Fibroblast of the aortic adventitia (primary cell): ENCODE measurements around the gene SUSD4. TPM values are rescaled to one million over a fixed set of nuclear protein-coding genes. Genes with fewer than 3 reads are reported as not detected.

Source experiments
- DNase-seq: peaks from one replicate; pipeline ENCODE4 v3.0.0-alpha.2; 2010; ENCODE audit warnings: low read depth
- H3K4me3 ChIP-seq: 2 replicates; pipeline ENCODE4 v1.5.1; 2011; ENCODE audit warnings: low read depth, mild to moderate bottlenecking, control low read depth, low read length, moderate library complexity
- total RNA-seq: library from RNA; depleted of rRNA; stranded (reverse); fragments of >200 nt; gene quantifications from 2 replicates; pipeline ENCODE4 v1.2.3, GENCODE V29; 2012; ENCODE audit warnings: low replicate concordance
- TF ChIP-seq, protein P1 (sequence below): IDR thresholded peaks from 2 replicates; pipeline ENCODE4 v1.5.1; 2011; ENCODE audit warnings: mild to moderate bottlenecking, low read length, control low read depth, inconsistent platforms; ENCODE audit not compliant: insufficient read depth

The SUSD4 gene
- total RNA-seq, 1 donor, result 0.18 TPM

DNA sequence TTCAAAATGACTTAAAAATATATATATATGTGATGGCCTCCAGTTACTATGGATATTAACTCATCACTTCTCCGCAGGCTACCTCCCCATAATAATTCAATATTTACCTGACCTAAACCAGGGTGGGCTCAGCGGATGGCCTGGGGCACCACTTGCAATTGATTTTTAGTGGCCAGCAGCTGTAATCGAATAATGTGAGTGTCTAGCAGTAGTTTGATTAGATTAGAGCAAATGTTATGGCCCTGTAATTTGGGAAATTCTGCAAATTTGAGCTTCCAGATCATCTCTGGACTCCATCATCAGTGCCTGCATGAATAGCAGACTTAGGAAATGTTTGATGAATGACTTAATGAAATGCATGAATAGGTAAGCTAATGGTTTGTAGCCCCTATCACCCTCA, 14.7 kb downstream of the SUSD4 start:
- TF ChIP-seq, protein P1, sequence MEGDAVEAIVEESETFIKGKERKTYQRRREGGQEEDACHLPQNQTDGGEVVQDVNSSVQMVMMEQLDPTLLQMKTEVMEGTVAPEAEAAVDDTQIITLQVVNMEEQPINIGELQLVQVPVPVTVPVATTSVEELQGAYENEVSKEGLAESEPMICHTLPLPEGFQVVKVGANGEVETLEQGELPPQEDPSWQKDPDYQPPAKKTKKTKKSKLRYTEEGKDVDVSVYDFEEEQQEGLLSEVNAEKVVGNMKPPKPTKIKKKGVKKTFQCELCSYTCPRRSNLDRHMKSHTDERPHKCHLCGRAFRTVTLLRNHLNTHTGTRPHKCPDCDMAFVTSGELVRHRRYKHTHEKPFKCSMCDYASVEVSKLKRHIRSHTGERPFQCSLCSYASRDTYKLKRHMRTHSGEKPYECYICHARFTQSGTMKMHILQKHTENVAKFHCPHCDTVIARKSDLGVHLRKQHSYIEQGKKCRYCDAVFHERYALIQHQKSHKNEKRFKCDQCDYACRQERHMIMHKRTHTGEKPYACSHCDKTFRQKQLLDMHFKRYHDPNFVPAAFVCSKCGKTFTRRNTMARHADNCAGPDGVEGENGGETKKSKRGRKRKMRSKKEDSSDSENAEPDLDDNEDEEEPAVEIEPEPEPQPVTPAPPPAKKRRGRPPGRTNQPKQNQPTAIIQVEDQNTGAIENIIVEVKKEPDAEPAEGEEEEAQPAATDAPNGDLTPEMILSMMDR, result no peak
- no peak overlapping the region for H3K4me3 ChIP-seq
- DNase-seq, result no peak

DNA sequence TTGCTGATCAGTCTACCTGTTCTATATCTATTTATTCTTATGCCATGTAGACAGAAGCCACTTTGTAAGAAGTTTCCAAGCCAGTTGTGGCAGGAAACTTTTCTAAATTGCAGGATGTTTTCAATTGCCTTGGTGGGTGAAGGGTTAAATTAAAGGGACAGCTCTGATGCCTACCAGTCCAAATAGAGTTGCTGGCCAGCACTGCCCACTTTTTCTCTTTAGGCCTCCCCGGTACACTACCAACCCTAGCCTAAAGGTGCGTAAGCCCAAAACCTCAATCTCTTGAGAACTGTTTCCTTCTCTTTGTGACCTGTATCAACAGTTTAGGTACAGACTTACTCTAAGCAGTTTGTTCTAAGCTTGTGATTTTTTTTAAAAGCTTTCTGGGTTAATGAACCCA, 15.5 kb downstream of the SUSD4 start:
- DNase-seq, result no peak
- TF ChIP-seq, protein P1, result no peak

DNA sequence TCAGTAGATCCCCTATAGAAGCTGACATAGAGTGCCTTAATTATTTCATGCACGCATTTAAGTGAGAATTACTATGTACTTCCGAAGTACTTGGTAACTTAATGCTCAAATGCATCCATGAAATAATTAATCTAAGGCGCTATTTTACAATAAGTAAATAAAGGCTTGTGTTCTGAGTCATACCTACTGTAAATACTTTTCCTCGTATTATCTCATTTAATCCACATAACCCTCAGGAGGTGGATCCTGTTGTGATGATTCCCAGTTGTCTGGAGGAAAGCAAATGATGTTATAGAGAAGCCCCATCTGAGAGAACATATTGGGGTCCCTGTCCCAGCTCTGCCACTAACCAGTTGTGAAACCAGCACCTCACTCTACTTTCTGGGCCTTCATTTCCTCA, 16.4 kb downstream of the SUSD4 start:
- DNase-seq, result no peak
- TF ChIP-seq, protein P1, result no peak
- H3K4me3 ChIP-seq, result no peak overlapping the region

More for the DNA sequence above, 15.5 kb downstream of the SUSD4 start:
- no peak overlapping the region for H3K4me3 ChIP-seq

DNA sequence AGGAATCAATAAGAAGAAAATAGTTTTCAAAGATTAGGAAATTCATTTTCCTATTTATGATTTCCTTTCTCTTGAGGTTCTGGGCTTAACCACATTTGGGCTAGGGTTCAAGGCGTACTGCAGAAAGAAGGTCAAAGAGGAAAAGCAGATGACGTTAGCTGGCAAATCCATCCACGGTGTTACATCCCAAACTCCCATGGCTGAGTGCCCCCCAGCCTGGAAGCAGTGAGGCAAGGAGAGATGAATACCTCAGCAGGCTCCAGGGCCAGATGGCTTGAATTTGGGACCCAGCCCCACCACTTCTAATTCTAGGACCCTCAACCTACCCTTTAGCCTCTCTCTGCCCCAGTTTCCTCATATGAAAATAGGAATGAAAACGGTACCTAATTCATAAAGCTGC, 17.7 kb downstream of the SUSD4 start:
- H3K4me3 ChIP-seq, result no peak overlapping the region
- DNase-seq, result no peak
- TF ChIP-seq, protein P1, result no peak

DNA sequence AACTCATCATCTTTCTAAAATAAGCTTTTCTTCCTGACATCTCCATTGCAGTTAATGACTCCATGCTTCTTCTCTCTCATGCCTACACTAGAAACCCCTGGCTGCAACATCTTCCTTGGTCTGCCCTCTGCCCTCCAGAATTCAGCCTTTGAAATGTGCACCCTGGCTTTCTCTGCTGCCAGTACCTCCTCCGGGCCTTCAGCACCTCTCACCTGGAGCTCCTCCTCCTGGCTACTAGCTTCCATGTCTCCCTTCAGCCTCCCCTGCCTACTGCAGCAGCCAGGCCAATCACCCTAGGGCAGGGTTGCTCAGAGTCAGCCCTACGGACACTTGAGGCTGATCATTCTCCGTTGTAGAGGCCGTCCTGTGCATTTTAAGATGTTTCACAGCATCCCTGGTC, 18.3 kb downstream of the SUSD4 start:
- no peak for DNase-seq
- TF ChIP-seq, protein P1, result no peak
- no peak overlapping the region for H3K4me3 ChIP-seq

DNA sequence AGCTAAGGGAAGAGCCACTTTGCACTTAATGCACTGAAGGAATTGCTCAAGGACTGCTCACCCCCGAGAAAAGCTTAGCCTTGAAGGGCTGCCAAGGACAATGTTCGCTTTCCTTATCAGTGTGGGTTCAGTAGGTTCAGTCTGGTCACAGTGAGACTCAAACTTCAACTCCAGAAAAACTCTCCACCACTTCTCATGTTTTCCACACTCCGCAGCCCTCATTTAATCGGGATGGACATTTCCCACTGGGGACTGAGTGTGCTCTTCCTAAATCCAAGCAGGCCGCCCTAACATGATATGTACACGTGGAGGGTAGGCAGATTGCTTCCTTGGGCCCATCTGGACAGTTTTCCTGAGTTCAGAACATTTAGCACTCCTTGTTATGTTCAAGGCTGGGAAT, 19.5 kb downstream of the SUSD4 start:
- TF ChIP-seq, protein P1, result no peak
- H3K4me3 ChIP-seq, result no peak overlapping the region
- no peak for DNase-seq

DNA sequence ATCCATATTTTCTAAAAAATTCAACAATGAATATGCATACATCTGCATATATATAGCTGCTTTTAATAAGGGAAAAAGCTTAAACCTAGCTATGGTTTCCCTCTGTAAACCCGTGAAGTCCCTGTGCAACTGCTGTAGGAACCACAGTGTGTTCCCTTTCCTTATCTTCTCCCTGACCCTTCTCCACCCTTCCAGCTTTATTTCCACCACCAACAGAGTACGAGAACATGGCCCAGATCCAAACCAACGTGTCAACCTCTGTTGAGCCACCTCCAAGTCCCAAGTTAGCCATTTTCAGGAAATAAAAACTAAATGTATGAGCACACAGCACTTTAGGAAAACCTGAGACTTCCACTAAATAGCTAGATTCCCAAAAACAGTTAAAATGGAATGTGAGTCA, 20.3 kb downstream of the SUSD4 start:
- H3K4me3 ChIP-seq, result no peak overlapping the region
- TF ChIP-seq, protein P1, result no peak
- no peak for DNase-seq
